Activated gamma-delta T cell treated with Interleukin-2 at 50 U/mL for 16 hours (primary cell): Measurements from ENCODE around the gene ASB10.

Experiments used
- DNase-seq: peaks from one replicate; pipeline ENCODE4 v3.0.0-alpha.2; 2020

ASB10 gene

GRCh38 chr7:151185762-151186639, 1.0 kb downstream of the ASB10 start:
- DNase-seq = no peak

- DNase-seq = no peak
These were observed 6.0 kb downstream of the ASB10 start for GRCh38 chr7:151181011-151181431.

GRCh38 chr7:151179946-151180345, 7.1 kb downstream of the ASB10 start:
- DNase-seq = no peak

GRCh38 chr7:151179287-151179860, 7.7 kb downstream of the ASB10 start:
- no peak for DNase-seq

GRCh38 chr7:151178831-151179230, 8.2 kb downstream of the ASB10 start:
- no peak for DNase-seq

- DNase-seq = no peak
These were observed 8.8 kb downstream of the ASB10 start for GRCh38 chr7:151178236-151178635.

GRCh38 chr7:151177310-151177709, 9.7 kb downstream of the ASB10 start:
- no peak for DNase-seq

- DNase-seq = no peak
These were observed 10.6 kb downstream of the ASB10 start for GRCh38 chr7:151176401-151176800.

GRCh38 chr7:151175793-151176311, 11.2 kb downstream of the ASB10 start:
- no peak for DNase-seq

GRCh38 chr7:151175047-151175792, 11.8 kb downstream of the ASB10 start:
- DNase-seq = no peak

GRCh38 chr7:151174246-151175046, 12.6 kb downstream of the ASB10 start:
- no peak for DNase-seq

- DNase-seq = no peak
These were observed 13.4 kb downstream of the ASB10 start for GRCh38 chr7:151173386-151174245.

- DNase-seq = peak; percentile 77
These were observed 14.5 kb downstream of the ASB10 start for GRCh38 chr7:151172273-151173141.

GRCh38 chr7:151168787-151169162, 18.3 kb downstream of the ASB10 start:
- DNase-seq = no peak

GRCh38 chr7:151168003-151168786, 18.9 kb downstream of the ASB10 start:
- peak; percentile 54 for DNase-seq

- DNase-seq = no peak
These were observed 19.7 kb downstream of the ASB10 start, which contains the start of gene GBX1 for GRCh38 chr7:151167197-151167961. Gene GBX1 (minus strand): TSS chr7:151167694. CDS start chr7:151167548, 146 bp downstream.

- no peak for DNase-seq
These were observed 20.3 kb downstream of the ASB10 start for GRCh38 chr7:151166629-151167196.

- DNase-seq = no peak
These were observed 25.3 kb downstream of the ASB10 start for GRCh38 chr7:151161757-151162156.
